NOMO-1 (cell line): Measurements from ENCODE around the gene OGFRL1.

Experiments
- DNase-seq, 2 experiments: peaks; one replicate each; lab custom pipeline; 2025; ENCODE audit not compliant: unreplicated experiment in 2 of 2; lab: John Stamatoyannopoulos, UW

The OGFRL1 gene

DNA sequence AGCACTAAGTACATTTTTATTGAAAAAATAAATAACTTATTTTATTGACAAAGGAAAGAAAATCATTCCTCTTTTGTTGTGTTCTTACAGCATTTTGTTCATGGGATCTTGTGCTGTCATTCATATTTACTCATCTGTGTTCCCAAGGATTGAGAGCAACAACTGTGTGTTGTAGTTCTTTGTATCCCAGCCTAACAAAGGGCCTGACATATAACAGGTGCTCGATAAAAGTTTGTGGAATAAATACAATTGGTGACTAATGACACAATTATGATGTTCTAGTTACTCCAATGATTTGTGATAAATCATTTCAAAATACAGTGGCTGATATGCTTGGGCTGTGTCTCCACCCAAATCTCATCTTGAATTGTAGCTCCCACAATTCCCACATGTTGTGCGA lies 7.9 kb upstream of the OGFRL1 start:
- no peak for DNase-seq

GRCh38 chr6:71284785-71285184 lies 3.8 kb upstream of the OGFRL1 start:
- DNase-seq: no peak

GRCh38 chr6:71287038-71287437 lies 1.6 kb upstream of the OGFRL1 start:
- peak; percentile 31 to 70 for DNase-seq

GRCh38 chr6:71287926-71288227 lies 734 bp upstream of the OGFRL1 start:
- no peak for DNase-seq

DNA sequence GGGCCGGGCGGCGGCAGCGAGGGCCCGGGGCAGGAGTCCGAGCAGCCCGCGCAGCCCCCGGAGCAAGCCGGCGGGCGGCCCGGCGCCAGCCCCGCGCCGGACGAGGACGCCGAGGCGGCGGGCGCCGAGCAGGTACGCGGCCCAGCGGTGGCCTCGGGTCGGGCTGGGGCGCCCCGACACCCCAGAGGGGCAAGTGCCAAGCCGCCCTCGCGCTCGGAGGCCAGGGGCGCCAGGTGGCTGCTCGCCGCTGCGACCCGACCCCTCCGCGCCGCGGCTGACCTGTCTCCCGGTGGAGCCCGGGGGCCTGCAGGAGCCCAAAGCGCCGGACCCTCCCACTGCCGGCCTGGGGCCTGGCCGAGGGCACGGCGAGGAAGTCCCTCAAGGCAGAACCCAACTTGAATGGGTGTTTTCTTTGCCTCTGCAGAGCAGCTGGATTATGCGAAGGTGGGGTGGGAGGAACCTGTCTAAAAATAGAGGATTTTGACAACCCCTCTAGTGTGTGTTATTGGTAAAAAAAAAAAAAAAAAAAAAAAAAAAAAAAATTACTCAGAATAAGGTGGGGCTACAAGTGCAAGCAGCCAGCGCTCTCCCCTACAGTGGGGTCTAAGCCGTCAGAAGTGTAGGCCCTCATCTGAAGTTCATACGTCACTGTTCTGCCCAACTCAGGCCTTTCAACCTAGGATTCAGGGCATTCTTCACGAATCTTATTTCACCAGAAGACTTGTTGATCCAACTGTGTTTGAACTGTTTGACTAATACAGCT lies 609 bp downstream of the OGFRL1 start:
- peak; percentile 25 to 39 for DNase-seq

GRCh38 chr6:71289802-71290175 lies 1.2 kb downstream of the OGFRL1 start:
- no peak for DNase-seq

GRCh38 chr6:71290611-71291010 lies 2.0 kb downstream of the OGFRL1 start:
- DNase-seq: no peak

DNA sequence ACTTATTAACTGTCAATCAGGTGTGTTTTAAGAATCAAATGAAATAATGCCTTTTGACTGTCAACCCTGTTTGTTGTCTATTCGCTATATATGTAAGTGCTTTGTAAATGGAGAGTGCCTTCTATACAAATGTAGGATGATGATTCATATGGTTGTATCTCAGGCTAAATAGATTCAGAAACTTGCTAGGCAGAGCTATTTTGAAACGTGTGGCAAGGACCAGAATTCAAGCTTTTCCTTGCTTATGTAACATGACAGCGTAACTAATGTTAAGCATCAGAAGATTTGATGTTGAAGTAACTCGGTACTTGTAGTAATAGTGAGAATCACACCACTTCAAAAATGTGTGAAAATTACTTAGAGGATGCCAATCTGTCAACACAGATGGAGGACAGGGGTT lies 3.4 kb downstream of the OGFRL1 start:
- DNase-seq: no peak

GRCh38 chr6:71294121-71294523 lies 5.5 kb downstream of the OGFRL1 start:
- DNase-seq: no peak

GRCh38 chr6:71298459-71298858 lies 9.8 kb downstream of the OGFRL1 start:
- no peak for DNase-seq

- no peak for DNase-seq
Observed at GRCh38 chr6:71299541-71300470, 11.2 kb downstream of the OGFRL1 start.

DNA sequence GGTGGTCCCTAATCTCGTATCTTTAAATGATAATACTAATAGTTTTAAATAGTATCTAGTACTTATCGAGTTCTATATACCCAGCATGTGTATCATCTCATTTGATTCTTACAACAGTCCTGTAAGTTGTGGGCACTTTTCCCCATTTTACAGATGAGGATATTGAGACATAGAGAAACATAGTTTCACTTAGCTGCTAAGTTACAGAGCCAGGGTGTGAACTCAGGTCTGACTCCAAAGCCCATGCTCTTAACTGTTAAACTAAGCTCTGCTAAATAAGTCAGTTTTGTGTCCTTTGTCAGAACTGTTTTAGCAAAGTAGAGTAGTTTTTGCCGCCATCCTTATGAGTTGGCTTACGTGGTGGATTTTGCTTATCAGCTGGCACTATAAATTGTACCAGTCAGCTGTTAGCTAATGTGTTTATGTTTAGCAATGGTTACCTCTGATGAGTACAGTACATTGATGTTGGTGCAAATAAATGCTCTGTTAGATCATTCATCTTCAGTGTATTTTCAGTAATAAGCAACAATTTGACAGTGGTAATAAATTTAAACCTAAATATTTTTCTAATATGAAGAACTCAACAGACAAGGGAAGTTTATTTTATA lies 12.1 kb downstream of the OGFRL1 start:
- DNase-seq: no peak

- no peak for DNase-seq
Observed at GRCh38 chr6:71301546-71301945, 12.9 kb downstream of the OGFRL1 start.

DNA sequence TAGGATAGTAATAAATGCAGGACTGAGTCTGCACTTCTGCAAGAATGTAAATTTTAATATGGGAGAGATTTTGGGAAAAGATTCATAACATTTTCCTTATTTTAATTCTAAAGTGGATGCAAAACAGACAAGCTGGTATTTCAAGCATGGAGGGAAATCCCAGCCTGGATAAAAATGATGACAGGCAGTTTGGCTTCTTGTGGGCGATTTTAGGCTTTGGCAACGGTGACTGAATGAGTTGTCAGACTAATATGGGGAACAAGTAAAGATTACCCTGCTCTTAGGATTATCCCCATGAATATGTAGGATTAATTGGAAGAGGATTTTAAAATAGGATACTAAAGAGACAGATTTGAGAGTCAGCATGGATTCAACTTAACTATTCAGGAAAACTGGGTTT lies 21.0 kb downstream of the OGFRL1 start:
- DNase-seq: no peak

DNA sequence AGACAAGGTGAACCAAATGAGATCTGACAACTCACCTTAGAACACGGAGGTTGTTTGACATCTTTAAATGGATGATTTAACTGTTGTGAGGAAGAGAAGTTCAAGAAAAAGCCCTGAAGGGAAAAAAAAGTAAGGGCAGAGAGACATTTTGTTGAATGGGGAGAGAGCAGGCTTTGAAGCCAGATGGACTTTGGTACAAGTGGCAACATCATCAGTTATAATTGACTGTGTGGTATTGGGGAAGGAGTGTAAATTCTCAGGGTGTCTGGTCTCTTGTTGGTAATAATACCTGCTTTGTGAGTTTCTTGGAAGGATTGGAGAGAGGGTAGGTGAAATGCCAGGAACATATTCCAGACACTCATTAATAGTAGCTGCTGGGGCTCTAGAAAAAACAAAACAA lies 21.6 kb downstream of the OGFRL1 start:
- no peak for DNase-seq

- DNase-seq: no peak
Observed at GRCh38 chr6:71312089-71312488, 23.5 kb downstream of the OGFRL1 start.

DNA sequence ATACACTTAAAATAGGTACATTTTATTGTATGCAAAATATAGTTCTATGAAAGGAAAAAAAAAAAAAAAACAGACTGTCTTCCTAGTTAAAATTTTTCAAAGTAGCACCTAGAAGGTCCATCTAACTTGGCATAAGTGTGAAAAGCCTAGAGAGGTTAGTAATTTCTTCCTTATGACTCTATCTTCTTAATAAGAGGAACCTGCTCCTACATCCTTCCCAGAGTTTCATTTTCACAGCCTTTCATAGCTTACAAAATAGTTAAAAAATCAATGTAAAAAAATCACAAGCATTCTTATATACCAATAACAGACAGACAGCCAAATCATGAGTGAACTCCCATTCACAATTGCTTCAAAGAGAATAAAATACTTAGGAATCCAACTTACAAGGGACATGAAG lies 28.8 kb downstream of the OGFRL1 start:
- no peak for DNase-seq

DNA sequence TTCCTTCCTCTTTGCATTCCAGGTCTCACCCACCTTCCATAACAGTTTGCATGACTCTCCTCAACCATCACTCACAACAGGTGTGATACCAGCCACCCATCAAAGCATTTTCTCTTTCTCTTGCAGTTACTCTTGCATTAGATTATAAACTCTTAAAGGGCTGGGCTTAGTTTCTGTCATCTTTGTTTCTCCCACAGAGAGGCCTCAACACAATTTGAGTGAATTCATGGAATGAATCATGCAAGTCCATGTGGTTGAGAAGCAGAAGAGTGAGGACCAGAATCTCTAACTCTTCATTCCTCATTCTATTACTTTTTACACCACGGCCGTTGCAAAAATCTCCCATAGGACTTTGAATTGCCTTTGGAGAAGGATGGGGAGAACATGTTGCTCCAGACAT lies 31.4 kb downstream of the OGFRL1 start:
- no peak for DNase-seq

GRCh38 chr6:71321314-71321713 lies 32.7 kb downstream of the OGFRL1 start:
- DNase-seq: no peak

GRCh38 chr6:71324194-71324785 lies 35.7 kb downstream of the OGFRL1 start:
- DNase-seq: no peak

DNA sequence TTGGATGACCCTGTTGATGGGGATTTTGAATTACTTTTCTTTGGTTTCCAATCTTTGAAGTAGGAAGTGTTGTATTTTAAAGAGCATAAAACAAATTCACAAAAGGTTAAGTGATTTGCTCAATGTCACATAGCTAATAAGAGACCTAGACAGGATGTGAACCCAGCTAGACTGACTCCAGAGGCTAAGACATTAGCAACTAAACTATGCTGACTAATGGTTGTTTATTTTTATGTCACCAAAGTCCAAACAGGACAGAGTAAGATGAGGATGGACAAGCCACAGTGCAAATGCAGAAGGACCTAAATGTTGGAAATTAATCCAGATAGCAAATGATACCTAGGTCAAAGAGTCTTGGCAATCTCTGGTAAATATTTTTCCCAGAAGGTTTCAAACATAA lies 38.0 kb downstream of the OGFRL1 start:
- no peak for DNase-seq
